ENCODE measurements around the gene GPN2. TPM values are rescaled to one million over a fixed set of nuclear protein-coding genes. Genes with fewer than 3 reads are reported as not detected.

GPN2 gene
- total and polyA plus RNA-seq, 2 donors (not counting 1 experiment from before 2014, with no cell fraction given) = 15.2 to 43.5 TPM

DNA sequence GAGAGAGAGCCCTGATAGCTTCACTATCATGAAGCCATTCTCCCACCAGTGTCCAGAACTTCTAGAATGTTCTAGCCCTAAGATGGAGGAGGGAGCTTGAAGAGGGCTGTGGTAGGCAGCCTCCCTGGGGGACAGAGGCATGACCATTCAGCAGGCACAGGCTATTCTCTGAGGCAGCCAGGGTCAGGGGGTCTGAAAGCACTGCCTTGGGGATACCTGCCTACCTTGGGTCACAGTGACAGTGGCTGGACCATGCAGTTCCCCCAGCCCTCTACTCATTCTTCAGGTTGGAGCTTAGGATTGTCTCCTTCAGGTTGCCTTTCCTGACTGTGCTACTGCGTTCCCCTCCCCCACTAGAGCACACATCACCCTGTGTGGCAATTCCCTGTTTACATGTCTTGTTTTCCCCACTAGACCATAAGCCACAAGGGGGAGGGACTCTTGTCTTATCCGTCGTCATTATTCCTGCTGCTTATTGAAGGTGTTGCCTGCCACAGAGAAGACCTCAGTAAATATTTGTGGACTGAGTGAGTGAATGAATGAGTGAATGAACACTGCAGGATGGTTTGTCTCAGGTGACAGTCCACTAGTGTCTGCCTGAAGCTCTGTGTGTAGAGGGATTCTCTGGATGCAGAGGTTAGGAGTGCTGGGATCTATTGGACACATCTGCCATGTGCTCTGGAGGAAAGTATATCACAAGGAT is 58.4 kb downstream of the GPN2 start:
- ATAC-seq (ENCODE audit: low read depth) (no peak), DNase-seq (no peak)
- Mint-ChIP-seq H3K27me3 (no peaks in the 10 kb centered on the region), H3K9me3 (ENCODE audit: insufficient read depth) (no peaks in the 10 kb centered on the region), H3K4me1 (peaks cover 67% of the 10 kb centered on the region), H3K27ac (peak overlapping the region; percentile 92), H3K4me3 (no peak overlapping the region)
- no peaks in the 10 kb centered on the region for H3K27me3 ChIP-seq (replicated peaks in 1 of 4; ENCODE audit: control extremely low read depth in 1 of 4, control insufficient read depth in 3 of 4, insufficient read depth in 4 of 4, low read length in 3 of 4)
- H3K79me2 ChIP-seq (ENCODE audit: control insufficient read depth, insufficient read depth, low read length) = peaks cover 16% of the 10 kb centered on the region
- WGBS (ENCODE audit: insufficient coverage) = no CpG with 5 or more reads among the region's 3 CpGs
- peak overlapping the region in 1 of 2 donors; percentile 25 for H3K27ac ChIP-seq (ENCODE audit: low read length in 2 of 2)
- peaks cover 9% of the 10 kb centered on the region for H4K20me1 ChIP-seq (ENCODE audit: control insufficient read depth, insufficient read depth, low read length, poor library complexity, severe bottlenecking)
- peaks cover 39 to 60% of the 10 kb centered on the region in 2 donors for H3K4me1 ChIP-seq (ENCODE audit: control insufficient read depth in 2 of 2, insufficient read depth in 2 of 2, low read length in 2 of 2)
- CTCF ChIA-PET = interaction anchor here (0.7 to 10.2 kb wide), 6 partner anchors 8 to 165 kb away, joined by 3 to 153 read pairs (median 12); partner anchors contain the start of gene ZDHHC18
- no peak overlapping the region for H2AFZ ChIP-seq (ENCODE audit: insufficient read depth, low read depth, low read length, poor library complexity, severe bottlenecking)
- no peak overlapping the region for H3K4me2 ChIP-seq (replicated peaks; ENCODE audit: low read depth, low read length, poor library complexity, severe bottlenecking)
- TF ChIP-seq, protein P1, sequence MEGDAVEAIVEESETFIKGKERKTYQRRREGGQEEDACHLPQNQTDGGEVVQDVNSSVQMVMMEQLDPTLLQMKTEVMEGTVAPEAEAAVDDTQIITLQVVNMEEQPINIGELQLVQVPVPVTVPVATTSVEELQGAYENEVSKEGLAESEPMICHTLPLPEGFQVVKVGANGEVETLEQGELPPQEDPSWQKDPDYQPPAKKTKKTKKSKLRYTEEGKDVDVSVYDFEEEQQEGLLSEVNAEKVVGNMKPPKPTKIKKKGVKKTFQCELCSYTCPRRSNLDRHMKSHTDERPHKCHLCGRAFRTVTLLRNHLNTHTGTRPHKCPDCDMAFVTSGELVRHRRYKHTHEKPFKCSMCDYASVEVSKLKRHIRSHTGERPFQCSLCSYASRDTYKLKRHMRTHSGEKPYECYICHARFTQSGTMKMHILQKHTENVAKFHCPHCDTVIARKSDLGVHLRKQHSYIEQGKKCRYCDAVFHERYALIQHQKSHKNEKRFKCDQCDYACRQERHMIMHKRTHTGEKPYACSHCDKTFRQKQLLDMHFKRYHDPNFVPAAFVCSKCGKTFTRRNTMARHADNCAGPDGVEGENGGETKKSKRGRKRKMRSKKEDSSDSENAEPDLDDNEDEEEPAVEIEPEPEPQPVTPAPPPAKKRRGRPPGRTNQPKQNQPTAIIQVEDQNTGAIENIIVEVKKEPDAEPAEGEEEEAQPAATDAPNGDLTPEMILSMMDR (IDR thresholded peaks at IDR 0.05) = no peak
- TF ChIP-seq EZH2 (IDR thresholded peaks at IDR 0.05; ENCODE audit: borderline replicate concordance, insufficient read depth, low read depth, low read length, poor library complexity, severe bottlenecking) = no peak
- peak overlapping the region in 1 of 5 experiments; percentile 28 for H3K4me3 ChIP-seq (ENCODE audit: control extremely low read depth in 1 of 5, extremely low read depth in 1 of 5, insufficient read depth in 1 of 5, low read depth in 2 of 5, low read length in 4 of 5)
- POLR2A ChIA-PET = interaction anchor here (0.6 kb wide), 1 partner anchor 175 kb away, joined by 4 read pairs; no protein-coding TSS in a partner anchor
- H3K9me3 ChIP-seq (ENCODE audit: control extremely low read depth in 1 of 3, control insufficient read depth in 2 of 3, insufficient read depth in 1 of 3, low read length in 2 of 3) = no peaks in the 10 kb centered on the region
- intact Hi-C loops (cut with micrococcal nuclease) = loop anchor here (2.0 kb wide), 2 partner anchors 21 to 33 kb away; no protein-coding TSS in a partner anchor
- no peak overlapping the region for H3K9ac ChIP-seq (ENCODE audit: low read length)
- H3K36me3 ChIP-seq (replicated peaks in 1 of 2; ENCODE audit: control extremely low read depth in 1 of 2, control insufficient read depth in 1 of 2, extremely low read depth in 1 of 2, insufficient read depth in 2 of 2, low read length in 1 of 2) = peaks cover 1 to 26% of the 10 kb centered on the region in 2 experiments

DNA sequence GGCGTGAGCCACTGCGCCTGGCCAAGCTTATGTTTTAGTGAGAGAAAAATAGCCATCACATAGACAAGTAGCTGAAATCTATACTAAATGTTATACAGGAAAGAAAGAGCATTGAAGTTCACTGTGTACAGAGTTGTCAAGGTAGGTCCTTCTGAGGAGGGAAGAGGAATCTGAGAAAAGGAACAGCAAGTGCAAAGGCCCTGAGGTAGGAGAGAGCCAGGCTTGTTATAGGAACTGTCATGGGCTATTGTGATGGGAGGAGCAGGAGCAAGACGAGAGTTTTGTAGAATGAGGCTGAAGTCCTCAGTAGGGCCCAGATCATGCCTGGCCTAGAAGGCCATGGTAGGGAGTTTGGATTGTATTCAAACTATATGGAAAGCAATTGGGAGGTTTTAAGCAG is 59.0 kb downstream of the GPN2 start:
- no peaks in the 10 kb centered on the region for H3K27me3 ChIP-seq (replicated peaks in 1 of 4; ENCODE audit: control extremely low read depth in 1 of 4, control insufficient read depth in 3 of 4, insufficient read depth in 4 of 4, low read length in 3 of 4)
- H3K9me3 ChIP-seq (ENCODE audit: control extremely low read depth in 1 of 3, control insufficient read depth in 2 of 3, insufficient read depth in 1 of 3, low read length in 2 of 3) = no peaks in the 10 kb centered on the region
- Mint-ChIP-seq H3K4me1 (peaks cover 69% of the 10 kb centered on the region), H3K4me3 (no peak overlapping the region), H3K27me3 (no peaks in the 10 kb centered on the region), H3K27ac (peak overlapping the region; percentile 78), H3K9me3 (ENCODE audit: insufficient read depth) (no peaks in the 10 kb centered on the region)
- ATAC-seq (ENCODE audit: low read depth) (no peak), DNase-seq (no peak)
- ChIA-PET POLR2A (interaction anchor here (0.6 kb wide), 1 partner anchor 700 kb away, joined by 5 read pairs; no protein-coding TSS in a partner anchor), CTCF (interaction anchor here (0.6 to 10.2 kb wide), 7 partner anchors 8 to 229 kb away, joined by 3 to 153 read pairs (median 3); partner anchors contain the start of gene ZDHHC18)
- H3K4me2 ChIP-seq (replicated peaks; ENCODE audit: low read depth, low read length, poor library complexity, severe bottlenecking) = no peak overlapping the region
- 100% methylated on average over 1 of the region's 3 CpGs for WGBS (ENCODE audit: insufficient coverage)
- no peak overlapping the region for H3K4me3 ChIP-seq (ENCODE audit: control extremely low read depth in 1 of 5, extremely low read depth in 1 of 5, insufficient read depth in 1 of 5, low read depth in 2 of 5, low read length in 4 of 5)
- H3K4me1 ChIP-seq (ENCODE audit: control insufficient read depth in 2 of 2, insufficient read depth in 2 of 2, low read length in 2 of 2) = peaks cover 41 to 62% of the 10 kb centered on the region in 2 donors
- no peak overlapping the region for H3K9ac ChIP-seq (ENCODE audit: low read length)
- peaks cover 15% of the 10 kb centered on the region for H3K79me2 ChIP-seq (ENCODE audit: control insufficient read depth, insufficient read depth, low read length)
- intact Hi-C loops (cut with micrococcal nuclease) = no loop called here
- no peak for TF ChIP-seq EZH2 (IDR thresholded peaks at IDR 0.05; ENCODE audit: borderline replicate concordance, insufficient read depth, low read depth, low read length, poor library complexity, severe bottlenecking)
- TF ChIP-seq, protein P1 (IDR thresholded peaks at IDR 0.05) = no peak
- peak overlapping the region in 1 of 2 donors; percentile 25 for H3K27ac ChIP-seq (ENCODE audit: low read length in 2 of 2)
- peaks cover 1 to 23% of the 10 kb centered on the region in 2 experiments for H3K36me3 ChIP-seq (replicated peaks in 1 of 2; ENCODE audit: control extremely low read depth in 1 of 2, control insufficient read depth in 1 of 2, extremely low read depth in 1 of 2, insufficient read depth in 2 of 2, low read length in 1 of 2)
- H4K20me1 ChIP-seq (ENCODE audit: control insufficient read depth, insufficient read depth, low read length, poor library complexity, severe bottlenecking) = peaks cover 9% of the 10 kb centered on the region
- H2AFZ ChIP-seq (ENCODE audit: insufficient read depth, low read depth, low read length, poor library complexity, severe bottlenecking) = no peak overlapping the region

Data from B cell (primary cell).